Activated naive CD4-positive, alpha-beta T cell treated with anti-CD3 and anti-CD28 coated beads, Interleukin-2, amount 10 ng/mL, durations not matched to agents 5 hours and 36 hours (primary cell): Measurements from ENCODE around the gene LTB4R. TPM values are rescaled to one million over a fixed set of nuclear protein-coding genes. Genes with fewer than 3 reads are reported as not detected.

ENCODE experiments used
- total RNA-seq, 2 experiments: library from RNA; stranded (reverse); gene quantifications; one replicate each; pipeline ENCODE4 v1.2.3, GENCODE V29; 2021

The LTB4R gene
- total RNA-seq: 10 to 100 TPM; 24.9 to 28.5 TPM

GRCh38 chr14:24310646-24311604, at the start of gene LTB4R:
LTB4R (plus strand) TSS chr14:24311502; CDS start chr14:24315652, 4,150 bp downstream.

DNA sequence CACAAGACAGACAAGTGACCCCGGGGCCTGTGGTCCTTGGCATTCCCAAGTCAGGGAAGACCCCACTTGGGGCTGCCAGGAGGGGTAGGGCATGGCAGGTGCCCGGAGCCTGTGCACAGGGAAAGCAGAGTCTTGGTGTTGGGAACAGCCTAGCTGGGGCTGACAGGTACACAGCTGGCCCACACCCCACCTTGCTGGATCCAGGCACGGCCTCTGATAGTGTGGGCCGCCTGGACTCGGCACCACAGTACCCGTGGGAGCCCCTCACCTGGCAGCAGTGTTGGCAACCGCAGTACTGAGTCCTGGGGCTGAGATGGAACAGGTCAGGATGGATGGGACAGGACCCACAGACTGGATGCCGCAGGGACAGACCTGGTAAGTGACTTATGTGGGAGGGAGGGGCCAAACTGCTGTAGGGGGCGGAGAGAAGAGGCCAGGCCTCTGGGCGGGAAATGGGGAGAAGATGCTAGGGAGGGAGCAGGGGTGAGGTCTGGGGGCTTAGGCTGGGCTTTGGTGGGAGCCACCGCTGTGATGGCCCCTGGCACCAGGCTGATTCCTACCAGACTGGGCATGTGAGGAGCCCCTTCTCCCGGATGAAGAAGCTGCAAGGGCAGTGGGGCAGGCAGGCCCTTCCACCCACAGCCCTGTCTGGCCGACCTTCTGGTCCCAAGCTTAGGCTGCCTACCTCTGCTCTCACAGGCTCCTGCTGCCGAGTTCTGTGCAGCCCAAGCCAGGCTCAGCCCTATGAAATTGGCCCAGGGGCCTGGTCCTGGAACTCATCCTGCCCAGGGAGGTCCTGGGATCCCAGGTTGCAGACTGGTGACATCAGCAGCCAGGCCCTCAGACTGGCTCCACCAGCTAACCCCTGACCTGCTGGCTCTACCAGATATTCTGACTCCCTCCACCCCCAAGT, 48.2 kb upstream of the LTB4R start, which contains the start of gene TGM1:
TSS of gene TGM1 (minus strand) at position 357 of the 913 bp plus-strand sequence. CDS start 825 bp downstream, outside the sequence.

GRCh38 chr14:24271134-24271833, 40.0 kb upstream of the LTB4R start, which contains the start of gene RABGGTA:
RABGGTA (minus strand) TSS chr14:24271597; CDS start chr14:24271115, 482 bp downstream.

GRCh38 chr14:24299255-24300191, 11.8 kb upstream of the LTB4R start, which contains the start of the genes DHRS1 and NOP9:
DHRS1 (minus strand) TSS chr14:24299780; CDS start chr14:24299106, 674 bp downstream.
NOP9 (plus strand) TSS chr14:24299850; CDS start chr14:24299955, 105 bp downstream.

DNA sequence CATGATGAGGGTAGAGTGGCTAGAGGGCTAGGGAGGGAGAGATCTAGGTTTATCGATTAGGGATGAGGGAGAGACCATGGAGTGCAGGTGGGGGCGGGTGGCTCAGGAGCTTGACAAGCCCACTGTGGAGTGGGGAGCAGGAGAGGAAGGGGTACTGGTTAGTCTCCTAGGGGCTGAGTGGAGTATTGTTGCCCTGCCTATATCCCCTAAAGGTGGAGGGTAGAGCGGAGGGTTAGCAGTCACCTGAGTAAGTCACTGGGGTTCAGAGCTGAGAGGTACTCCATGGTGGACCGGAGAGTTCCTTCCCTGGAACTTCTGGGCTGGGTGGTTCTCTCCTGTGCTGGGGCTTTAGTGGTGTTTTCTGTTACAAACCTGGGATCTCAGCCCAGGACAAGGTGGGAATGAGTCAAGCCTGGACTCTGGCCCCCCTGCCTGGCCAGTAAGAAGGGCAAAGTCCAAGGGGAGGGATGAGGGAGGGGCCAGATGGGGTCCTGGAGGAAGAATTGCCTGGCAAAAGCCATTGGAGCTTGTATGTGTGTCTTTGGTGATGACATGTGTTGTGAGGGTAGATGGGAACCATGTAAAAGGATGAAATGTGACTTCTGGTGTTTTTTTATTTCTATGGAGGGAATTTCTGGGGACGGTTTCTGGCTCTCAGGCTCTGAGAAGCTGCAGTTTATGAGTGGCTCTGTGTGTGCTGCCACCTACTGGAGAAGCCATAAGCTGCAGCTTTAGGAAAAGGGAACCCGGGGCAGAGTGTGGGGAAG, 3.5 kb upstream of the LTB4R start, which contains the start of gene CIDEB:
TSS of gene CIDEB (minus strand) at position 403 of the 767 bp plus-strand sequence. CDS start at position 284, 119 bp downstream.

DNA sequence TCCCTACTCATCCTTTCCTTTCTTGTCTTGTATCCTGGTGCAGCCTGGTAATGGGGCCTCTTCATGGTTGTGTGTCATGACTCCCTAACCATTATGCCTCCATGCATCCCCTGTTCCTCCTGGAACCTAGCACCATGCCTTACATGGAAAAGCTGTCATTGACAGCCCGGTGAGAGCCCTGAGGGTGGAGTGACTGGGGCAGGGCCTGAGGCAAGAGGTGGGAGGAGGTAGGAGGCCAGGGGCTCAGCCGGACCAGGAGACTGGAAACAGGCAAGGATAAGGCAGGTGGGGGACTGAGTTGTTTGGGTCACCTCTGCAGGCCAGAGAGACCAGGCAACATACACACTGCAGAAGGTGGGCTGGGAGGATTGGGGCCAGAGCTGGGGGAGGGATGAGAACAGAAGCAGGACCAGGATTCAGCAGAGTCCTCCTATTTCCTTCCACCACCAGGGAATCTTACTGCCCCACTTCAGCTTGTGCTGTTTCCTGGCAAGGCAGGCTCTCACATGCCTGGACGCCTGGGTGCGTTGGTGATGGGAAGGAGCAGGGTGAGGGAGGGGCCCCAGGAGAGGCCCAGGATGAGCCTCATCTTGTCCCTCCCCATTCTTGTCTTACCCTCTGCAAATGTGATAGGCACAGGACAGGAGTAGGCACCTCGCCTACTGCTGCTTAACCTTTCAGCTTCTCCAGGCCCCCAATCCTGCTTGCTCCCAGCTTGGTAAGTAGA, 1.6 kb upstream of the LTB4R start, which contains the start of gene LTB4R2:
TSS of gene LTB4R2 (plus strand) at position 603 of the 727 bp plus-strand sequence. CDS start 525 bp downstream, outside the sequence.

DNA sequence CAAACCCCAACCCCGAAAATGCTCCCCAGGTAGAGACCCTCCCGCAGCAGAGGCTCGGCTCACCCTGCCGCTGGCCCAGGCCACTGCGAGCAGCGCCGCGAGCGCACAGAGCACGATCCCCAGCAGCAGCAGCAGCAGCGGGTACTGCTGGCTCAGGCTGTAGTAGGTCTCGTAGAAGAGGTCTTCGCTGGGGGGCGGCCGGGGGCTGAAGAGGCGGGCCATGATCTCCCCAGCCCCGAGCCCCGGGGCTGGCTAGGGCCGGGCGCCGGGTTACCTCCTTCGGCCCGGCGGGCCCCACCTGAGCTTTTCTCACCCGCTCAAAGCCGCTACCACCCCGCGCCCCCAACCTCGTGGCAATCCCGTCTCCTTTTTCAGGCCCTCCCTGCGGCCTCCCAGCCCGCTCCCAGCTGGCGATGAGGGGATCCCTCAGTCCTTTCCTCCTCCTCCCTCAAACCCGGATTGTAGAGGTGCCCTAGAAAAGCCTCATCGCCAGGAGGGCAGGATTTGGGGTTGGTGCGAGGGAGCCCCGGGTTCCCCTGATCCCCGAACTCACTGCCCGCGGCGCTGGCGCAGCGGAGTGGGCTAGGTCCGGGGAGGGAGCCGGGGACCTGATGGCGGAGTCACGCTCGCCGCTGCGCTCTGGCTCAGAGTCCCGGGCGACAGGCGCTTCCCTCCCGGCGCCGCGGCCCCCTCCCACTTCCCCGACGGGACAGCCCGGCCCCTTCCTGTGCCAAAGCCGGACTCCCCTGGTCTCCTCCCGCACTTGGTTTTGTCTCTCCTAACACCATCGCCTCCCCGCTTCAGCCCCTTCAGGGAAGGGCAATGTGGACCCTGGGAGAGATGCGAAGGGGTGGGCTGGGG, 23.4 kb downstream of the LTB4R start, which contains the start of gene ADCY4:
TSS of gene ADCY4 (minus strand) at position 641 of the 861 bp plus-strand sequence. CDS start at position 222, 419 bp downstream.

GRCh38 chr14:24339284-24340151, 28.2 kb downstream of the LTB4R start, which contains the start of gene RIPK3:
RIPK3 (minus strand) TSS chr14:24339991; CDS start chr14:24339826, 165 bp downstream.

Other genes starting within 250 kb of the LTB4R start
- not detected for gene CPNE6, start 239.9 kb upstream of the LTB4R start, total RNA-seq
- gene PCK2, start 217.2 kb upstream of the LTB4R start, total RNA-seq: 10 to 100 TPM; 53.5 to 54.5 TPM
- 100 to 1,000 TPM; 101 TPM for gene DCAF11, start 196.7 kb upstream of the LTB4R start, total RNA-seq
- gene NRL, start 196.6 kb upstream of the LTB4R start, total RNA-seq: 1 to 10 TPM; 3.0 to 3.1 TPM
- 1 to 10 TPM; 1.4 to 1.5 TPM for gene FITM1, start 180.8 kb upstream of the LTB4R start, total RNA-seq
- 100 to 1,000 TPM; 453 to 473 TPM for gene PSME1, start 175.3 kb upstream of the LTB4R start, total RNA-seq
- 10 to 100 TPM; 30.9 to 34.8 TPM for gene EMC9, start 169.9 kb upstream of the LTB4R start, total RNA-seq
- gene PSME2, start 164.9 kb upstream of the LTB4R start, total RNA-seq: 100 to 1,000 TPM; 386 to 389 TPM
- gene RNF31, start 164.0 kb upstream of the LTB4R start, total RNA-seq: 100 to 1,000 TPM; 108 to 111 TPM
- 100 to 1,000 TPM; 223 to 232 TPM for gene IRF9, start 150.2 kb upstream of the LTB4R start, total RNA-seq
- gene REC8, start 139.4 kb upstream of the LTB4R start, total RNA-seq: 10 to 100 TPM; 48.9 to 49.8 TPM
- 10 to 100 TPM; 42.4 to 43.3 TPM for gene IPO4, start 122.7 kb upstream of the LTB4R start, total RNA-seq
- 10 to 100 TPM; 32.2 to 32.3 TPM for gene TM9SF1, start 116.1 kb upstream of the LTB4R start, total RNA-seq
- gene TSSK4, start 105.8 kb upstream of the LTB4R start, total RNA-seq: under 1 TPM; 0.34 to 0.60 TPM
- gene CHMP4A, start 98.0 kb upstream of the LTB4R start, total RNA-seq: 10 to 100 TPM; 85.1 to 89.0 TPM
- gene MDP1, start 95.4 kb upstream of the LTB4R start, total RNA-seq: 10 to 100 TPM; 16.0 to 17.1 TPM
- gene NEDD8, start 79.1 kb upstream of the LTB4R start, total RNA-seq: 100 to 1,000 TPM; 164 to 175 TPM
- gene GMPR2, start 78.6 kb upstream of the LTB4R start, total RNA-seq: 10 to 100 TPM; 67.8 to 70.1 TPM
- gene TINF2, start 68.9 kb upstream of the LTB4R start, total RNA-seq: 100 to 1,000 TPM; 120 to 130 TPM
- 1 to 10 TPM; 3.3 to 4.5 TPM for gene TGM1, start 48.3 kb upstream of the LTB4R start, total RNA-seq
- gene RABGGTA, start 39.9 kb upstream of the LTB4R start, total RNA-seq: 10 to 100 TPM; 42.3 to 44.3 TPM
- gene DHRS1, start 11.7 kb upstream of the LTB4R start, total RNA-seq: 10 to 100 TPM; 32.0 to 36.6 TPM
- 10 to 100 TPM; 30.7 to 30.9 TPM for gene NOP9, start 11.7 kb upstream of the LTB4R start, total RNA-seq
- gene CIDEB, start 3.5 kb upstream of the LTB4R start, total RNA-seq: 10 to 100 TPM; 29.0 to 30.2 TPM
- 10 to 100 TPM; 20.8 to 21.0 TPM for gene LTB4R2, start 1.4 kb upstream of the LTB4R start, total RNA-seq
- gene ADCY4, start 23.6 kb downstream of the LTB4R start, total RNA-seq: 1 to 10 TPM; 3.8 to 4.5 TPM
- 10 to 100 TPM; 35.0 to 36.5 TPM for gene RIPK3, start 28.5 kb downstream of the LTB4R start, total RNA-seq
- not detected for gene NFATC4, start 56.7 kb downstream of the LTB4R start, total RNA-seq
- under 1 TPM; 0.10 to 0.26 TPM for gene NYNRIN, start 87.5 kb downstream of the LTB4R start, total RNA-seq
- gene CBLN3, start 118.2 kb downstream of the LTB4R start, total RNA-seq: 1 to 10 TPM; 4.5 to 6.6 TPM
- gene KHNYN, start 118.5 kb downstream of the LTB4R start, total RNA-seq: 10 to 100 TPM; 75.8 to 78.6 TPM
- gene SDR39U1, start 131.3 kb downstream of the LTB4R start, total RNA-seq: 10 to 100 TPM; 70.3 to 75.4 TPM
- gene CMA1, start 196.8 kb downstream of the LTB4R start, total RNA-seq: not detected